Natural killer cell treated with Interleukin-12 subunit alpha and Interleukin-12 subunit beta and Interleukin-15 and Interleukin-18, amount 100 ng/mL, for 72 hours (primary cell): ENCODE measurements around the gene CCDC34. TPM values are rescaled to one million over a fixed set of nuclear protein-coding genes. Genes with fewer than 3 reads are reported as not detected.

ENCODE experiments used
- ATAC-seq, 2 donors: fragments of 150-1000 bp; cut with Tn5 transposase in 1 of 2; sonication (Bioruptor Pico), chemical (Tn5 transposase) in 1 of 2; 2 replicates each; pipeline ENCODE4 v1.10.0; 2021
- DNase-seq: peaks from one replicate; pipeline ENCODE4 v3.0.0; 2022; ENCODE audit warnings: low spot score
- H3K27ac Mint-ChIP-seq, 2 donors: 1 replicate in 1 of 2; 2 replicates in 1 of 2; pipeline ENCODE4 v1.8.0; 2022; ENCODE audit warnings: mixed read lengths in 2 of 2, mild to moderate bottlenecking in 1 of 2, moderate library complexity in 1 of 2
- H3K27me3 Mint-ChIP-seq, 2 donors: 1 replicate in 1 of 2; 2 replicates in 1 of 2; pipeline ENCODE4 v1.8.0; 2022; ENCODE audit warnings: mixed read lengths in 2 of 2
- H3K36me3 Mint-ChIP-seq: one replicate; pipeline ENCODE4 v1.8.0; 2022; ENCODE audit warnings: mixed read lengths
- H3K4me1 Mint-ChIP-seq, 2 donors: 1 replicate in 1 of 2; 2 replicates in 1 of 2; pipeline ENCODE4 v1.8.0; 2022; ENCODE audit warnings: low read depth in 2 of 2, mixed read lengths in 2 of 2, mild to moderate bottlenecking in 1 of 2
- H3K4me3 Mint-ChIP-seq: one replicate; pipeline ENCODE4 v1.8.0; 2022; ENCODE audit warnings: mixed read lengths
- H3K9me3 Mint-ChIP-seq: 2 replicates; pipeline ENCODE4 v1.8.0; 2022; ENCODE audit warnings: mixed read lengths
- total RNA-seq, 2 donors: library from RNA; stranded (reverse); gene quantifications; one replicate each; pipeline ENCODE4 v1.2.3, GENCODE V29; 2022

The CCDC34 gene
- total RNA-seq, 2 donors from 2014 or later = 8.0 to 9.9 TPM

- DNase-seq (no peak), ATAC-seq (no peak)
- Mint-ChIP-seq H3K27ac (no peak overlapping the region), H3K9me3 (peaks cover 6% of the 10 kb centered on the region), H3K36me3 (peaks cover 10% of the 10 kb centered on the region), H3K27me3 (peaks cover 0 to 18% of the 10 kb centered on the region in 2 donors), H3K4me1 (no peaks in the 10 kb centered on the region), H3K4me3 (no peak overlapping the region)
These were observed 69.2 kb downstream of the CCDC34 start for GRCh38 chr11:27293515-27294417.

GRCh38 chr11:27292637-27293010 lies 70.4 kb downstream of the CCDC34 start:
- no peak for DNase-seq
- H3K27me3 Mint-ChIP-seq = peaks cover 0 to 18% of the 10 kb centered on the region in 2 donors
- H3K9me3 Mint-ChIP-seq = peaks cover 6% of the 10 kb centered on the region
- H3K36me3 Mint-ChIP-seq = peaks cover 10% of the 10 kb centered on the region
- no peak for ATAC-seq
- no peaks in the 10 kb centered on the region for H3K4me1 Mint-ChIP-seq
- no peak overlapping the region for H3K4me3 Mint-ChIP-seq
- H3K27ac Mint-ChIP-seq = no peak overlapping the region

GRCh38 chr11:27291954-27292636 lies 70.9 kb downstream of the CCDC34 start:
- H3K4me3 Mint-ChIP-seq = no peak overlapping the region
- H3K9me3 Mint-ChIP-seq = peaks cover 6% of the 10 kb centered on the region
- ATAC-seq = no peak
- DNase-seq = no peak
- H3K4me1 Mint-ChIP-seq = no peaks in the 10 kb centered on the region
- no peak overlapping the region for H3K27ac Mint-ChIP-seq
- H3K36me3 Mint-ChIP-seq = peaks cover 10% of the 10 kb centered on the region
- peaks cover 0 to 18% of the 10 kb centered on the region in 2 donors for H3K27me3 Mint-ChIP-seq

- Mint-ChIP-seq H3K27me3 (peaks cover 0 to 18% of the 10 kb centered on the region in 2 donors), H3K36me3 (peaks cover 10% of the 10 kb centered on the region), H3K4me1 (no peaks in the 10 kb centered on the region), H3K27ac (no peak overlapping the region), H3K9me3 (peaks cover 6% of the 10 kb centered on the region), H3K4me3 (no peak overlapping the region)
- ATAC-seq (no peak), DNase-seq (no peak)
These were observed 71.6 kb downstream of the CCDC34 start for GRCh38 chr11:27291302-27291889.

- peaks cover 10% of the 10 kb centered on the region for H3K36me3 Mint-ChIP-seq
- no peak overlapping the region for H3K4me3 Mint-ChIP-seq
- peaks cover 6% of the 10 kb centered on the region for H3K9me3 Mint-ChIP-seq
- H3K27me3 Mint-ChIP-seq = peaks cover 0 to 18% of the 10 kb centered on the region in 2 donors
- H3K27ac Mint-ChIP-seq = no peak overlapping the region
- ATAC-seq (no peak), DNase-seq (no peak)
- H3K4me1 Mint-ChIP-seq = no peaks in the 10 kb centered on the region
These were observed 72.6 kb downstream of the CCDC34 start for GRCh38 chr11:27290261-27291050.

Other genes starting within 250 kb of the CCDC34 start
- gene LGR4, start 109.6 kb upstream of the CCDC34 start, total RNA-seq = under 1 TPM in 1 of 2 donors, not detected in 1; 0.05 TPM
- 10 to 100 TPM; 17.5 to 20.5 TPM for gene LIN7C, start 143.6 kb upstream of the CCDC34 start, total RNA-seq